NCI-H2227 treated with DMSO at 0.1 percent for 48 hours (cell line): ENCODE results near the gene SNRPN.
A peak's percentile ranks its signal among the peaks of the same experiment; 100 is the strongest.
"Not testable (repeated sequence)": the region's sequence is repeated elsewhere in the genome, so short reads cannot be mapped to it uniquely, and the experiment has no call there.

Experiments used
- DNase-seq: peaks from one replicate; lab custom pipeline; 2025; lab: John Stamatoyannopoulos, UW

The SNRPN gene

DNA sequence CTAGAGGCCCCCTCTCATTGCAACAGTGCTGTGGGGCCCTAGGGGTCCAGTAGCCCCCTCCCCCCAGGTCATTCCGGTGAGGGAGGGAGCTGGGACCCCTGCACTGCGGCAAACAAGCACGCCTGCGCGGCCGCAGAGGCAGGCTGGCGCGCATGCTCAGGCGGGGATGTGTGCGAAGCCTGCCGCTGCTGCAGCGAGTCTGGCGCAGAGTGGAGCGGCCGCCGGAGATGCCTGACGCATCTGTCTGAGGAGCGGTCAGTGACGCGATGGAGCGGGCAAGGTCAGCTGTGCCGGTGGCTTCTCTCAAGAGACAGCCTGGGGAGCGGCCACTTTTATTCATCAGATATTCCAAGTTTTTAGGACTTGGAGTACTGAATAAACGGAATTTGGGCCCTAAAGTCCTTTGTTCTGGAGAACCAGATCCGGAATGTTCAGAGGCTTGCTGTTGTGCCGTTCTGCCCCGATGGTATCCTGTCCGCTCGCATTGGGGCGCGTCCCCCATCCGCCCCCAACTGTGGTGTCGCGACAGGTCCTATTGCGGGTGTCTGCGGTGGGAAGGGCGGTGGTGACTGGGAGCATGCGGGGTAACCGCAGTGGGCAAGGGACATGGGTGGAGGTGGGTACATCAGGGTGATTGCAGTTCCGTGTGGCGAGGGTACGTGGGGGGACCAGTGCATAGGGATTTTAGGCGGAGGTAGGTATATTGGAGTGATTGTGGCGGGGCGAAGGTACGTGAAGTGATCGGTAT, at the start of gene SNRPN, which contains the start of gene SNURF:
TSS of gene SNRPN (plus strand) at position 205 of the 748 bp plus-strand sequence. CDS start 19,467 bp downstream, outside the sequence.
TSS of gene SNURF (plus strand) at position 205 of the 748 bp plus-strand sequence. CDS start at position 267, 62 bp downstream.
- DNase-seq = peak; percentile 5

DNA sequence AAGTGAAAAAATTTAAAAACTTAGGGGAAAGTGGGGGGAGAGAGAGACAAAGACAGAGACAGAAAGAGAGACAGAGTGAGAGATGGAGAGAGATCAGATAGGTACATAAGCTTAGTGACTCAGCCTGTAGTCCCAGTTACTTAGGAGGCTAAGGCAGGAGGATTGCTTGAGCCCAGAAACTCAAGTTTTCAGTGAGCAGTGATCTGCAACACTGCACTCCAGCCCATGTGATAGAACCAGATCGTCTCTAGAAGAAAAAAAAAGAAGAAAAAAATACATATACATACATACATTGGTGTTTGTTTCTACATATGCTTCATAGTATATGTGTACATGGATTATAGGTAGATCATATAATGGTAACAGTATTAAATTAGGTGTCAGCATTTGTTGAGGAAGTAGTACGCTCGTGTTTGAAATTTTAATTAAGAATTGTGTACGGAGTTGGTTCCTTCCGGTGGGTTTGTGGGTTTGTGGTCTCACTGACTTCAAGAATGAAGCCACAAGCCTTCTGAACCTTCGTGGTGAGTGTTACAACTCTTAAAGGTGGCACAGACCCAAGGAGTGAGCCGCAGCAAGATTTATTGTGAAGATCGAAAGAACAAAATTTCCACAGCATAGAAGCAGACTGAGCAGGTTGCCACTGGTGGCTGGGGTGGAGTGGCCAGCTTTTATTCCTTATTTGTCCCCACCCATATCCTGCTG, 38.3 kb upstream of the SNRPN start:
- DNase-seq = no peak

DNA sequence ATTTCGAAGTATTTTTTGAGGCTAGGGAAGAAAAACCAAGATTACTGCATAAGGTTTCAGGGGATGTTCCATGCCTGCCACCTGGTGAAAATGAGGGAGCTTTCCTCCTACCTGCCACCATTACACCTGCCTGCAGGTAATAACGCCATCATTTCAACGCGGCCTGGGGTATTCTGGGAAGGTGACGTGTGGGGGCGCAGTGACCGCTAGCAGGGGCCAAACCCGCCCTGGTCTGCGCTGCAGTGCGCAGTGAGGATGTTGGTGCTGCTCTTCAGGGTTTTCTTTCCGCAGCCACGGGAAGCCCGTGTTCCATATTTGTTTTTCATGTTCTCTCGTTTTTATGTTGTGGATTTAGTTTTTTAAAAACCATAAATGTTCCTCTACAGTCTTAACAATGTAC, 37.4 kb upstream of the SNRPN start:
- DNase-seq = no peak

DNA sequence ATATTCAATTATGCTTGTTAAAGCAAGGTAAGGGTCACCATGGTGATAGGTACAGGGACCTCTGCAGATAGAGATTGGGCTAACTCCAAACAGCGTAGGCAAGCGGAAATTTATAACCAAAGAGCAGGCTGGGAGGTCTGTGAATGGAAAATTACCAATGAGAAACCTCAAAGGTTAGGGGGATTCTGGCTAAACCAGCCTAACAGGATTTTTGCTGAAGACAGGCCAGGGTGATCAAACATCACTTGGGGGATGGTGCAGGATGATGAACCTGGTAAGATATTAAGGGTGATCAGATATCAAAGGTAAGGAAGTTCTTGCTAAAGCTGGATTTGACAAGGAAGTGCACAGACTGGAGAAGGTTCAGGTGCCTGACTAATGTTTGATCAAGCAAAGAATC, 35.3 kb upstream of the SNRPN start:
- DNase-seq = no peak

DNA sequence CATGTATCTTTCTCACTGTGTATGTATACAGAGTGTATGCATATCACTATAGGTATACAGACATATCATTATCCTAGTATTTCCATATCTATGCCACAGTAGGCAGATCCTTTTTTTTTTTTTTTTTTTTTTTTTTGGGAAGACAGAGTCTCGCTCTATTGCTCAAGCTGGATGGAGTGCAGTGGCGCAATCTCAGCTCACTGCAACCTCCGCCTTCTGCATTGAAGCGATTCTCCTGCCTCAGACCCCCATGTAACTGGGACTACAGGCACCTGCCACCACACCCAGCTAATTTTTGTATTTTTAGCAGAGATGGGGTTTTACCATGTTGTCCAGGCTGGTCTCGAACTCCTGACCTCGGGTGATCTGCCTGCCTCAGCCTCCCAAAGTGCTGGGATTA, 32.0 kb upstream of the SNRPN start:
- not testable (repeated sequence) for DNase-seq

GRCh38 chr15:24924153-24924552, 30.6 kb upstream of the SNRPN start:
- no peak for DNase-seq

- no peak for DNase-seq
These were observed 30.2 kb upstream of the SNRPN start for GRCh38 chr15:24924621-24925020.

DNA sequence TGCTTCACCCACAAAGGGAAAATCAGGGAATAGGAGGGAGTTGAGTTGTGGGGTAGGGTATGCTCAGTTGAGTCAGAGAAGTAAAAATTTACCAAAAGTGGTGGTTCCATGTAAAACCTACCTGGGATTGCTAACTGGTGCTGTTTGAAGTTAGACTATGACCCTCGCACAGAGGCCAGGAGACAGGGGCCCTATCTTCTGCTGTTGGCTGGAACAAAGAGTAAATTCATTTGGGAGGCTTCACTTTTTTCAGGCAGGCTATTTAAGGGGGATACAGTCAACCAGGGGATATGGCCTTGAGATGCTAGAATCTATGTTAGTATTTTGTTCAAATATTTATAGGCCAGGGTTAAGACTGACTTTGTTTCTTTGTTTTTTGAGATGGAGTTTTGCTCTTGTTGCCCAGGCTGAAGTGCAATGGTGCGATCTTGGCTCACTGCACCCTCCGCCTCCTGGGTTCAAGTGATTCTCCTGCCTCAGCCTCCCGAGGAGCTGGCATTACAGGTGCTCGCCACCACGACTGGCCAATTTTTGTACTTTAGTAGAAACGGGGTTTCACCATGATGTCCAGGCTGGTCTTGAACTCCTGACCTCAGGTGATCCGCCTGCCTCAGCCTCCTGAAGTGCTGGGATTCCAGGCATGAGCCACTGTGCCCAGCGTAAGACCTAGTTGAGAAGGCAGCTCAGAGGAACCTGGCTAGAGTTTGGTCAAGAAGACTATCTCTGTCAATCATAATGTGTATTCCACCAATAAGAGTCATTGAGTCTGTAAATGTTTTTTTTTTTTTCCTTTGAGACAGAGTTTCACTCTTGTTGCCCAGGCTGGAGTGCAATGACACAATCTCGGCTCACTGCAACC, 22.7 kb upstream of the SNRPN start:
- DNase-seq = not testable (repeated sequence)

GRCh38 chr15:24933716-24934115, 21.1 kb upstream of the SNRPN start:
- no peak for DNase-seq

GRCh38 chr15:24938224-24938623, 16.6 kb upstream of the SNRPN start:
- DNase-seq = not testable (repeated sequence)

DNA sequence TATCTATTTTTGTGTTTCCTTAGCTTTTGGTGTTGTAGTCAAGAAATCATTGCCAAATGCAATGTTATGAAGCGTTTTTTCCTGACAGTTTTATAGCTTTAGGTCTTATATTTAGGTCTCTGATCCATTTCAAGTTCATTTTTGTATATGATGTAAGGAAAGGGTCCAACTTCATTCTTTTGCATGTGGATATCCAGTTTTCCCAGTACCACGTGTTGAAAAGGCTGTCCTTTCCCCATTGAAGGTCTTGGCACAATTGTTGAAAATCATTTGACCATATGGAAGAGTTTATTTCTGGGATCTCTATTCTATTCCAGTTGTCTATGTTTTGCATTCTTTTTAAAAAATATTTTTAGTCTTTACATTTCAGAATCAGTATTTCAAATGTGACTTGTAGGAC, 14.6 kb upstream of the SNRPN start:
- DNase-seq = no peak

GRCh38 chr15:24943361-24943760, 11.4 kb upstream of the SNRPN start:
- DNase-seq = no peak

DNA sequence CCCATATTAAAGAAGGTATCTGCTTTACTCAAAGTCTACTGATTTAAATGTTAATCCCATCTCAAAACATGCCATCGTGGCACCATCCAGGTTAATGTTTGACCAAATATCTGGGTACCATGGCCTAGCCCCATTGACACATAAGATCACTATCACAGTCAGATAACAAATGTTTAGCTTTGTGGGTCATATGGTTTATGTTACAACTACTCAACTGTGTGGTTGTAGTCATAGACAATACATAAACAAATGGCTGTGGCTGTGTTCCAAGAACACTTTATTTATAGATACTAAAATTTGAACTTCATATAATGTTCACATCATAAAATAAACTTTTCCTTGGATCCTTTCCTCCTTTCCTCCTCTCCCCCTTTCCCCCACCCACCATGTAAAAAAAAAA, 9.8 kb upstream of the SNRPN start:
- no peak for DNase-seq

DNA sequence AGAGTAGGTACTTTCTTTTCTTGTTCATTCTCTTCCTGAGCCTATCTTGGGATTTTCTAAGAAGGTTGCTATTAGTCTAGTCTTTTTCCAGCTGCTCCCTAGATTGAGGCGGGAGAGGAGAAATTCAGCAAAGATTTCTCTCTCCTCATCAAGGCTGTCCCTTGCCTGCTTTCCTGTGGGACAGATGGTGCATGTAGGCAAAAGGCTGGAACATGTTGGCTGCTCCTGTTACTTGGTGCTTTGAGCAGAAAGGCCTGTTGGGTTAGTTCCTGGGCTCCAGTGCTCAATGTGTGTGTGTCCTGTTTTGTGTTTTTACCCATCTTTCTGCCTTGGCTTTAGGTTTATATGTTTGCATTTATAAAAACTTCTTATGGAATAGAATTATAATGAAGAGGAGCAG, 9.1 kb upstream of the SNRPN start:
- no peak for DNase-seq

GRCh38 chr15:24948495-24948894, 6.3 kb upstream of the SNRPN start:
- DNase-seq = no peak

GRCh38 chr15:24955531-24955921, 739 bp downstream of the SNRPN start:
- no peak for DNase-seq

GRCh38 chr15:24956111-24956838, 1.5 kb downstream of the SNRPN start:
- peak; percentile 51 for DNase-seq

- no peak for DNase-seq
These were observed 2.9 kb downstream of the SNRPN start for GRCh38 chr15:24957691-24958090.

- no peak for DNase-seq
These were observed 7.2 kb downstream of the SNRPN start for GRCh38 chr15:24961967-24962366.

DNA sequence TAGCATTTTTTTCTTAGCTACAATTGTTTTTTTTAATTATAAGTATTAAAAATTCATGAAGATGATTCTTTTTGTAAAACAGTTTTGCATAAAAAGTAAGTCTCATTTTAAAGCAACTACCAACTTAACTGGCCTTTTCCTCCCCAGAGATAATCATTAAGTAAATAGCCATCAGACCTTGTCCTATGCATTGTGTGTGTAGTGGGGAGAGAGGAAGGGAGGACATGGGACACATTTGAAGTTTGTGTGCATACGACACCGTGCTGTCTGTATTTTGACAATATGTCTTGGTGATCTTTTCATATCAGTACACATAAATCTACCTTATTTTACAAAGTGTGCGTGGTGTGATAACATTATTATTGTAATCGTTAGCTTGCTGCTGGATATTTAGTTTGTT, 8.1 kb downstream of the SNRPN start:
- DNase-seq = no peak

DNA sequence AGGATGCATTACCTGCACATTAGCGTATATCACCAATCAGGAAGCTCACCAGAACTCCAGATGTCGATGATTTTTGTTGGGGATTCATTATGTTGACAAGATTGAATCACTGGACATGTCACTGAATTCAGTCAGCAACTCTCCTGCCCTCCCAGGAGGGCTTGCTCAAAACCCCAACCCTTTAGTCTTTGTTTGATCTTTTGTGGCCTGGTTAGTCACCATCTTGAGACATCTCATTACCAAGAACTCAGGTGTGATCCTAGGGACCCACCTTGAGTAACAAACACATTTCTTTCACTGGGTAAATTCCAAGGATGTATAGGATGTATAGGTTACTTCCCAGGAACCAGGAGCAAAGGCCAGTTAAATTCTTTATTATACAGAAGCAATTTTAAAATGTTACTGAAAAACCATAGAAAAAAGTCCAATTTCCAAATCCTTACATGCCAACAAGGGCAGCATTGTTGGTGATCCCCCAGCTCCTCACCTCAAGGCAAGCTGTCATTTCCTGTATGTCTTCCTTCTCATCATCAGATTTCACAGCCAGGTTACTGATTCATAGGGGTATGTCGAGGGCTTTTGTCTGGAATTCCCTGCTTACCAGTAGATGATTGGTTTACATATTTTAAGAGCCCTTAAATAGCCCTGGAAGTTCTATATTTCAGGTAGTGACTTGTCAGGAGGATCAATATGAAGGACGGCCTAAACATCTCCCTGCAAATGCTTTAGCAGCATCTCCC, 11.7 kb downstream of the SNRPN start:
- no peak for DNase-seq
